ENCODE data around the gene CCR3. TPM values are rescaled to one million over a fixed set of nuclear protein-coding genes. Genes with fewer than 3 reads are reported as not detected.

Gene CCR3
- total RNA-seq, 1 donor from 2014 or later, result not detected

DNA sequence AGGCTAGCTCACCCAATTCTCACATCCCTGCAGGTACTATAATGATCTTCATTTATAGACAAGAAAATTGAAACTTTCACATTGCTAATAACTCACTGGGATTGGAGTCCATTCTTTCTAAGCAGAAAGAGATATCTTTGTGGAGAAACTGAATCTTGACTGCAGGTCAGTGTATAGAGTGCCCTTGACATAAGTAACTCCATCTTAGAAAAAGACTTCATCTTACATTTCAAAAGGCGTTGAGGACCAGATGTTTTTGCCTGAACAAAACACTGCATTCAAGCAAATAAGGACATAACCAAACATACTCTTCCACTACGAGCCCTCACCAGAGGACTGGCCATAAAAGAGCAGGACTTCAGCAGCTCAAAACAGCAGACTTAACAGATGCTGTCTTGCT, 6.8 kb upstream of the CCR3 start:
- Mint-ChIP-seq H3K4me3 (no peak overlapping the region), H3K27ac (no peak overlapping the region), H3K9me3 (peaks cover 6% of the 10 kb centered on the region), H3K4me1 (no peaks in the 10 kb centered on the region), H3K27me3 (ENCODE audit: low read depth) (peaks cover 68% of the 10 kb centered on the region), H3K36me3 (no peaks in the 10 kb centered on the region)
- TF ChIP-seq, protein P1, sequence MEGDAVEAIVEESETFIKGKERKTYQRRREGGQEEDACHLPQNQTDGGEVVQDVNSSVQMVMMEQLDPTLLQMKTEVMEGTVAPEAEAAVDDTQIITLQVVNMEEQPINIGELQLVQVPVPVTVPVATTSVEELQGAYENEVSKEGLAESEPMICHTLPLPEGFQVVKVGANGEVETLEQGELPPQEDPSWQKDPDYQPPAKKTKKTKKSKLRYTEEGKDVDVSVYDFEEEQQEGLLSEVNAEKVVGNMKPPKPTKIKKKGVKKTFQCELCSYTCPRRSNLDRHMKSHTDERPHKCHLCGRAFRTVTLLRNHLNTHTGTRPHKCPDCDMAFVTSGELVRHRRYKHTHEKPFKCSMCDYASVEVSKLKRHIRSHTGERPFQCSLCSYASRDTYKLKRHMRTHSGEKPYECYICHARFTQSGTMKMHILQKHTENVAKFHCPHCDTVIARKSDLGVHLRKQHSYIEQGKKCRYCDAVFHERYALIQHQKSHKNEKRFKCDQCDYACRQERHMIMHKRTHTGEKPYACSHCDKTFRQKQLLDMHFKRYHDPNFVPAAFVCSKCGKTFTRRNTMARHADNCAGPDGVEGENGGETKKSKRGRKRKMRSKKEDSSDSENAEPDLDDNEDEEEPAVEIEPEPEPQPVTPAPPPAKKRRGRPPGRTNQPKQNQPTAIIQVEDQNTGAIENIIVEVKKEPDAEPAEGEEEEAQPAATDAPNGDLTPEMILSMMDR (IDR thresholded peaks at IDR 0.05; ENCODE audit: unreplicated experiment), result no peak
- no peak for DNase-seq (ENCODE audit: low spot score in 2 of 2, unreplicated experiment in 2 of 2)

DNA sequence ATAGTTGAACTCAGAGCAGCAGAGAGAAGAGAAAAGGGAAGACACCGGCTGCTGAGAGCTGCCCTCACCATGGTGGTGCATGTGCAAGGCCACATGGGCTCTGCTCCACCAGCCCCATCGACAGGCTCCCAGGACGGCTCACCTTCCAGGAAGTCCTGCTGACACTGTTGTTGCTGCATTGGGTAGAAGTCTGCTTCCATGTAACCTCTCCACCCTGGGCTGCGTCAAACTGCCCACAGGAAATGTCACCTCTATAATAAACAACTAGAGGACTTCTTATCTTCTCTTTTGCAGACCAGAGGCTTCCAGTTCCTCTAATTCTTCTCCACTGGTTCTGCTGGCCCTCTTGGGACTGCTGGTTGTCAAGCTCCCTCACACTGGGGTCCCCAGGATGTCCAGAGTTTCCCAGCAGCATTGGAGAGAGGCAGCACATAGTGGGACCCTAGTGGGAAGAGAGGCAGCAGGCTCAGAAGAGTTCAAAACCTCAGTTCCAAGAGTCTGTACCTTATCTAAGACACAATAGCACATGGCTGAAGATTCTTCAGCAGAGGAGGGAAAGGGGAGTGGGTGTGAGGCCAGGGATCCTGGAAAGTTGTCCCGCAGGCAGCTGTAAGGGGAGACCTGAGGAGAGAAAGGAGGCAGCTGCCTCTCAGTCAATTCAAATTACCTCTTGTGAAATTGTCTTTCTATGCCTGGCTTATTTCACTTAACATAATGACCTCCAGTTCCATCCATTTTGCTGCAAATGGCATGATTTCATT, 5.8 kb upstream of the CCR3 start:
- no peak overlapping the region for H3K4me3 Mint-ChIP-seq
- no peaks in the 10 kb centered on the region for H3K36me3 Mint-ChIP-seq
- H3K4me1 Mint-ChIP-seq, result no peaks in the 10 kb centered on the region
- TF ChIP-seq, protein P1 (IDR thresholded peaks at IDR 0.05; ENCODE audit: unreplicated experiment), result no peak
- H3K27ac Mint-ChIP-seq, result no peak overlapping the region
- peaks cover 65% of the 10 kb centered on the region for H3K27me3 Mint-ChIP-seq (ENCODE audit: low read depth)
- H3K9me3 Mint-ChIP-seq, result peaks cover 6% of the 10 kb centered on the region
- DNase-seq (ENCODE audit: low spot score in 2 of 2, unreplicated experiment in 2 of 2), result no peak

DNA sequence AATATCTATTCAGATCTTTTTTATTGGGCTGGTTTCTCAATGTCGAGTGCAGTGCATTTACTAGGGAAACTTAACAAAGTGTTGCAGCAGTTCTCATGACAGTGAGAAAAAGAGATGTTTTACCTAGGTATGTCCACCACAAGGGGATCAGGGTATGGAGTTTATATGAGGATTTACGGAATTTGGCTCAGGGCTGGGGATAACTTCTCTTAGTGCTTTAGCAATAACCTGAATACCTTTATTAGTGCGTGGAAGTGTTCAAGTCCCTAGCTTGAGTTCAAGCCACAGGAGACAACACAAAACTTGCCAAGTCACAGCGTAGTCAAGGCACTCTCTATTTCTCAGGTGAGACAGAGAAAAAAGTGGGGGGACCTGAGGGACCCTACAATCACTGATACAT, 3.9 kb upstream of the CCR3 start:
- H3K4me1 Mint-ChIP-seq, result no peaks in the 10 kb centered on the region
- H3K4me3 Mint-ChIP-seq, result no peak overlapping the region
- H3K27me3 Mint-ChIP-seq (ENCODE audit: low read depth), result peaks cover 60% of the 10 kb centered on the region
- DNase-seq (ENCODE audit: low spot score in 2 of 2, unreplicated experiment in 2 of 2), result no peak
- no peaks in the 10 kb centered on the region for H3K36me3 Mint-ChIP-seq
- H3K9me3 Mint-ChIP-seq, result peaks cover 6% of the 10 kb centered on the region
- no peak overlapping the region for H3K27ac Mint-ChIP-seq
- TF ChIP-seq, protein P1 (IDR thresholded peaks at IDR 0.05; ENCODE audit: unreplicated experiment), result no peak

DNA sequence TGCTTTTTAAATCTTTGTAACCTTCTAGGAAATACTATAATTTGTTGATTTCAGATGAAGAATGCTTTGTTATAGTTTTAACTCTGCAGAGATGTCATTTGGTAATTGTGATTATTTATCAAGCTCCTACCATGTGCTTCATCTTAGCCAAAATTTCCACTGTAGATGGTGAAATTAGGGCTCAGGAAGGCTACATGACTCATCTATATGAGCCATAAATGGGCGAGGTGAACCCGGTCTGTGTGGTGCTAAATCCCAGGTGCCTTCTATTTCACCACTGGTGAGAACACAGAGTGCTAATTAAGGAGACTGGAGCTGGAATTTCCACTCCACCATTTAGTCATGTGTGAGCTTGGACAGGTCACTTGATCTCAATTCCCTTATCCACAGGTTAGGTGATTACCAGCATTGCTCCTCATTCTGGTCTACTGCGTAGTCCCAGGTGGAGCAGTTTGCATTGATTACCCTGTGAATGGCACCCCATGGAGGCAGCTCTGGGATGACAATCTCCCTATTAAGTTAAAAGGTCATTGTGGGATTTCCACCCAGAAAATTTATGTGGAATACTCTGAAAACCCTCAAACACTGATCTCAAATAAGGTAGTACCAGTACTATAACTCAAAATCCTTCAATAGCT, 2.8 kb upstream of the CCR3 start:
- Mint-ChIP-seq H3K9me3 (peaks cover 6% of the 10 kb centered on the region), H3K4me3 (no peak overlapping the region), H3K4me1 (no peaks in the 10 kb centered on the region), H3K27me3 (ENCODE audit: low read depth) (peaks cover 64% of the 10 kb centered on the region), H3K36me3 (no peaks in the 10 kb centered on the region), H3K27ac (no peak overlapping the region)
- no peak for DNase-seq (ENCODE audit: low spot score in 2 of 2, unreplicated experiment in 2 of 2)
- TF ChIP-seq, protein P1 (IDR thresholded peaks at IDR 0.05; ENCODE audit: unreplicated experiment), result no peak

DNA sequence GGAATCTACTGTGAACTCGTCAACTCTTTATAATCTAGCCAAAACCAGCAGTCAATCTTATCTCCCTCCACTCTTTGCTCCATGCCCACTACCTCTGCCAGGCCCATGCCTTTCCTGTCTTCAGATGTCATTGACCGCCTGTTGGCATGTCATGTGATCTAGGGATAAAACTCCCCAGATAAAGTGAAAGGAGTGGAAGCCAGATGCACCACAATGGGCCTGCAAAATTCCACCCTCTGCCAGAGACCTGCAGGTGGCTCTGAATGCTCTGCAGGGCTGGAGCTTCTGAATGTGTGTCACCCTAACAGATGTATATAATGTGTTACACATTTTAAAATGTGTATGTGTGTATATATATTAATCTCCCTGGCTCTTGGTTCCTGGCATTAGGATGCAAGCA, 2.3 kb upstream of the CCR3 start:
- no peak for DNase-seq (ENCODE audit: low spot score in 2 of 2, unreplicated experiment in 2 of 2)
- peaks cover 60% of the 10 kb centered on the region for H3K27me3 Mint-ChIP-seq (ENCODE audit: low read depth)
- peaks cover 6% of the 10 kb centered on the region for H3K9me3 Mint-ChIP-seq
- TF ChIP-seq, protein P1 (IDR thresholded peaks at IDR 0.05; ENCODE audit: unreplicated experiment), result no peak
- H3K4me3 Mint-ChIP-seq, result no peak overlapping the region
- H3K36me3 Mint-ChIP-seq, result no peaks in the 10 kb centered on the region
- no peak overlapping the region for H3K27ac Mint-ChIP-seq
- H3K4me1 Mint-ChIP-seq, result no peaks in the 10 kb centered on the region
